Hepatocyte (in vitro differentiated cells): Measurements from ENCODE around the gene SLC22A15.

Experiments used
- EZH2phosphoT487 ChIP-seq: fragments of 200-600 bp; sonication (generic); IDR thresholded peaks from one replicate; pipeline ENCODE4 v1.6.1; 2018; ENCODE audit warnings: antibody characterized with exemption, mild to moderate bottlenecking, low read depth, moderate library complexity; ENCODE audit not compliant: unreplicated experiment, severe bottlenecking
- TF ChIP-seq, protein P1 (sequence below): fragments of 200-600 bp; sonication (generic); IDR thresholded peaks from 2 replicates; pipeline ENCODE4 v1.5.1; 2016; ENCODE audit warnings: antibody characterized with exemption, mild to moderate bottlenecking; ENCODE audit not compliant: poor library complexity

DNA sequence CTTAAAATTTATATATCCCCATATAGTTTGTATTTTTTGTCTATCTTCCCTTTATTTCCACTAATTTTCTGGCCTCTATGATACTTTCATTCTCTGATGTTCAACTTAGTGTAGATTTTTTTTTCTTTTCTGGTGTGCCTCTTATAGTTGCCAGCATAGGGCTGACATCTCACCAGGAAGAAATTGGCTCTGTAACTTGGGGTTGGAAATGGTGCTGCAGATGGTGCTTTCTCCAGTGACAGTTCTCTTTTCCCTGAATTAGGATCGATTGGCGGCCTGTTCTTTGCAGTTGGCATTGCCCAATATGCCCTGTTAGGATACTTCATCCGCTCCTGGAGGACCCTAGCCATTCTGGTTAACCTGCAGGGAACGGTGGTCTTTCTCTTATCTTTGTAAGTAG, 50.3 kb downstream of the SLC22A15 start:
- no peak for TF ChIP-seq EZH2phosphoT487
- TF ChIP-seq, protein P1, sequence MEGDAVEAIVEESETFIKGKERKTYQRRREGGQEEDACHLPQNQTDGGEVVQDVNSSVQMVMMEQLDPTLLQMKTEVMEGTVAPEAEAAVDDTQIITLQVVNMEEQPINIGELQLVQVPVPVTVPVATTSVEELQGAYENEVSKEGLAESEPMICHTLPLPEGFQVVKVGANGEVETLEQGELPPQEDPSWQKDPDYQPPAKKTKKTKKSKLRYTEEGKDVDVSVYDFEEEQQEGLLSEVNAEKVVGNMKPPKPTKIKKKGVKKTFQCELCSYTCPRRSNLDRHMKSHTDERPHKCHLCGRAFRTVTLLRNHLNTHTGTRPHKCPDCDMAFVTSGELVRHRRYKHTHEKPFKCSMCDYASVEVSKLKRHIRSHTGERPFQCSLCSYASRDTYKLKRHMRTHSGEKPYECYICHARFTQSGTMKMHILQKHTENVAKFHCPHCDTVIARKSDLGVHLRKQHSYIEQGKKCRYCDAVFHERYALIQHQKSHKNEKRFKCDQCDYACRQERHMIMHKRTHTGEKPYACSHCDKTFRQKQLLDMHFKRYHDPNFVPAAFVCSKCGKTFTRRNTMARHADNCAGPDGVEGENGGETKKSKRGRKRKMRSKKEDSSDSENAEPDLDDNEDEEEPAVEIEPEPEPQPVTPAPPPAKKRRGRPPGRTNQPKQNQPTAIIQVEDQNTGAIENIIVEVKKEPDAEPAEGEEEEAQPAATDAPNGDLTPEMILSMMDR: no peak
